D721Med (cell line): ENCODE data around the gene EGFR.

ENCODE experiments used
- DNase-seq: peaks from one replicate; pipeline ENCODE4 v3.0.0; 2011; ENCODE audit warnings: low spot score; ENCODE audit not compliant: insufficient read length
- FAIRE-seq: peaks from 2 replicates; lab custom pipeline; 2011; peaks lifted over from hg19 to GRCh38; lab: Jason Lieb, UNC
- TF ChIP-seq, protein P1 (sequence below): IDR thresholded peaks from 2 replicates; pipeline ENCODE4 v1.5.1; 2012; ENCODE audit warnings: mild to moderate bottlenecking, control low read depth; ENCODE audit not compliant: insufficient read depth; ENCODE audit errors: missing control alignments

Gene EGFR

GRCh38 chr7:55248526-55248925, 229.7 kb downstream of the EGFR start:
- FAIRE-seq (no peak), DNase-seq (no peak)
- TF ChIP-seq, protein P1, sequence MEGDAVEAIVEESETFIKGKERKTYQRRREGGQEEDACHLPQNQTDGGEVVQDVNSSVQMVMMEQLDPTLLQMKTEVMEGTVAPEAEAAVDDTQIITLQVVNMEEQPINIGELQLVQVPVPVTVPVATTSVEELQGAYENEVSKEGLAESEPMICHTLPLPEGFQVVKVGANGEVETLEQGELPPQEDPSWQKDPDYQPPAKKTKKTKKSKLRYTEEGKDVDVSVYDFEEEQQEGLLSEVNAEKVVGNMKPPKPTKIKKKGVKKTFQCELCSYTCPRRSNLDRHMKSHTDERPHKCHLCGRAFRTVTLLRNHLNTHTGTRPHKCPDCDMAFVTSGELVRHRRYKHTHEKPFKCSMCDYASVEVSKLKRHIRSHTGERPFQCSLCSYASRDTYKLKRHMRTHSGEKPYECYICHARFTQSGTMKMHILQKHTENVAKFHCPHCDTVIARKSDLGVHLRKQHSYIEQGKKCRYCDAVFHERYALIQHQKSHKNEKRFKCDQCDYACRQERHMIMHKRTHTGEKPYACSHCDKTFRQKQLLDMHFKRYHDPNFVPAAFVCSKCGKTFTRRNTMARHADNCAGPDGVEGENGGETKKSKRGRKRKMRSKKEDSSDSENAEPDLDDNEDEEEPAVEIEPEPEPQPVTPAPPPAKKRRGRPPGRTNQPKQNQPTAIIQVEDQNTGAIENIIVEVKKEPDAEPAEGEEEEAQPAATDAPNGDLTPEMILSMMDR = no peak

DNA sequence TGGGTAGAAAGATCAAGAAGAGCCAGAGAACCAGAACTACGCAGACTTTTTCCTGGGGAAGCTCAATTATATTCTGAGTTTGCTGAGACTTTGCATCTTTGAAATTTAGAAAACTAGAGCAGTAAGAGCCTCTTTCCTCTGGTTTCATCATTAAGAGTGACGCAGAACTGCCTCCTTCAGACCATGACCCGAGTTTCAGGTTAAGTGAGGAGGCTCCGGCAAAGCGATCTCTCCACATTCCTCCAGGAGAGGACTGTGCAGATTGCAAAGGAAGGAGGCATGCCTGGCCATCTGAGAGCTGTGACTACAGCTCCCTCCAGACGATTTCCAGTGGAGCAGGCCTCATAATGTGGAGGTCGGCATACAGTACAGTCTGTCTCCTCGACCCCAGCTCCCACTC, 230.5 kb downstream of the EGFR start:
- TF ChIP-seq, protein P1 = no peak
- DNase-seq (no peak), FAIRE-seq (no peak)

DNA sequence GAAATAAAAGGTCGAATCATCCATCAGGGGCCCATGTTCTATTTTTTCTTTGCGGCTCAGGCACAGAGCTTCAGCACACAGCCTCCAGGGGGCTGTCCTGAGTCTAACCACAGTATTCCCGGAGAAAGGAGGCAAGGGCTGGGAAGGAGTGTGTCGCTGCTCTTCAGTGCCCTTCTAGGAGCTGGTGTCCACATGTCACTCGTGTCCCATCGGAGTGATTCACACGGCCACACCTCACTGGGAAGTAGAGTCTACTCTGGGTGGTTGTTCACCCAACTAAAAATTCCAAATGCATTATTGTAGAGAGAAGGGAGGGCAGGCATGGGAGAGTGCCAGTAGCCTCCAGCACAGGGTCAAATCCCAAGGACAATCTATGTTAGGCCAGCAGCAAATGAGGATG, 231.5 kb downstream of the EGFR start:
- FAIRE-seq = no peak
- no peak for DNase-seq
- TF ChIP-seq, protein P1 = peak; percentile 51

DNA sequence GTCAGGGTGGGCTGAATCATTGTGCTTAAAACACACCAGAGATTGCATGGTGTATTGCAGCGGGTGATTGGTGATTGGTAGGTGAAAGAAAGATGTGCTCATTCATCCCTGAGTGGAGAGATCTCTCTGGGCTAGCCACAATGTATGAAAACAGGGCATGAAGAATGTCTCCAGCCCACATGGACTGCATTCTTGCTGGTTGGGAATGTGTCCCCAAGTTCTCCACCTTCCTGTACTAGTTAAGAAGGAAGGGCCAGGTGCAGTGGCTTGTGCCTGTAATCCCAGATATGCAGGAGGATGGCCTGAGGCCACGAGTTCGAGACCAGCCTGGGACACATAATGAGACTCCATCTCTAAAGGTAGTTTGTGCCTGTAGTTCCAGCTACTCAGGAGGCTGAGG, 232.5 kb downstream of the EGFR start:
- TF ChIP-seq, protein P1 = no peak
- no peak for DNase-seq
- FAIRE-seq = no peak

DNA sequence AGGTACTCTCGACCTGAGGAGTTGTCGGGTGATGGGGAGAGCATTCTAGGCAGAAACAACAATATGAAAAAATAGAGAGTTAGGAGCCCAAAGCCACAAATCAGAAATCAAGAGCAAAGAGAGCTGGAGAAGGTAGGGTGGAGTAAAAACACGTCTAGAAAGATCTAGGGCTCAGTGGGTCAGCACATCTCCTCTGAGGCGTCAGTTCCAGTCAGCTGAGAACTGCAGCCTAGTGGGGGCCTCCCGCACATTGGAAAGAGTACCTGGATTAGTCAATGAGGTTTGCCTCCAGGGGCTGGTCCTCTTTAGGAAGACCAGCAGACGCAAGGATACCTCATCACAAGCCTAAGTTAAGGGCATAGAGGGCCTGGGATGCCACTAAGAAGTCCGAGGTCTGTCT, 233.1 kb downstream of the EGFR start:
- DNase-seq = no peak
- TF ChIP-seq, protein P1 = no peak
- FAIRE-seq = no peak

DNA sequence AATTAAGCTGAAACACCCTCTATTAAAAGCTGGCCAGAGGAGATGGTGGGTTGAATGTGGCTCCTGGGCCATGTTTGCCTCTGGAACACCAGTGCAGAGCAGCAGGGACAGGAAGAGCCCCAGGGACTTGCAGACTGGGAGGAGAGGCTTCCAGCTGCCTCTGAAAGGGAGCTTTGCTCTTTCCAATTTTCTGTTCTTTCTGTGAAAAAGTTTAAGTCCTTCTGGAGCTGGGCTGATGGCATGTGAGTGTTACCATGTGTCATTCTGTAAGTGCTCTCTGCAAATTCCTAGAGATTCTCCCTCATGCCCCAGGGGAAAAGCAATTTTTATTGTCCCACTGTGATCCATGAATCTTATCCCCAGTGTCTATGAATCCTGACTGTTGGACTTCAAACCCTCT, 233.6 kb downstream of the EGFR start:
- no peak for DNase-seq
- TF ChIP-seq, protein P1 = no peak
- FAIRE-seq = no peak

GRCh38 chr7:55253188-55253587, 234.4 kb downstream of the EGFR start:
- TF ChIP-seq, protein P1 = no peak
- FAIRE-seq = no peak
- no peak for DNase-seq
